ENCODE results near the gene NELL2. TPM values are rescaled to one million over a fixed set of nuclear protein-coding genes. Genes with fewer than 3 reads are reported as not detected.

NELL2 gene
- total RNA-seq, 2 experiments from 2014 or later: 0.95 to 1.8 TPM

GRCh38 chr12:44674875-44675274 is 201.2 kb downstream of the NELL2 start:
- no TSS peak for BruUV-seq (replicated peaks)
- DNase-seq (ENCODE audit: low spot score): no peak
- no peak for TF ChIP-seq EZH2phosphoT487 (IDR thresholded peaks at IDR 0.05; ENCODE audit: borderline replicate concordance, low read depth, low read length)
- TF ChIP-seq, protein P1, sequence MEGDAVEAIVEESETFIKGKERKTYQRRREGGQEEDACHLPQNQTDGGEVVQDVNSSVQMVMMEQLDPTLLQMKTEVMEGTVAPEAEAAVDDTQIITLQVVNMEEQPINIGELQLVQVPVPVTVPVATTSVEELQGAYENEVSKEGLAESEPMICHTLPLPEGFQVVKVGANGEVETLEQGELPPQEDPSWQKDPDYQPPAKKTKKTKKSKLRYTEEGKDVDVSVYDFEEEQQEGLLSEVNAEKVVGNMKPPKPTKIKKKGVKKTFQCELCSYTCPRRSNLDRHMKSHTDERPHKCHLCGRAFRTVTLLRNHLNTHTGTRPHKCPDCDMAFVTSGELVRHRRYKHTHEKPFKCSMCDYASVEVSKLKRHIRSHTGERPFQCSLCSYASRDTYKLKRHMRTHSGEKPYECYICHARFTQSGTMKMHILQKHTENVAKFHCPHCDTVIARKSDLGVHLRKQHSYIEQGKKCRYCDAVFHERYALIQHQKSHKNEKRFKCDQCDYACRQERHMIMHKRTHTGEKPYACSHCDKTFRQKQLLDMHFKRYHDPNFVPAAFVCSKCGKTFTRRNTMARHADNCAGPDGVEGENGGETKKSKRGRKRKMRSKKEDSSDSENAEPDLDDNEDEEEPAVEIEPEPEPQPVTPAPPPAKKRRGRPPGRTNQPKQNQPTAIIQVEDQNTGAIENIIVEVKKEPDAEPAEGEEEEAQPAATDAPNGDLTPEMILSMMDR (conservative IDR thresholded peaks at IDR 0.05; ENCODE audit: low read length): no peak
- ChIA-PET CTCF (ENCODE audit: unreplicated experiment) (no interaction called here), POLR2A (interaction anchor here (0.9 to 3.4 kb wide), 4 partner anchors 9 to 159 kb away, joined by 3 to 17 read pairs (median 9); no protein-coding TSS in a partner anchor)
- no peak overlapping the region for H3K27ac ChIP-seq (ENCODE audit: low read depth, low read length, poor library complexity, severe bottlenecking)
- no peaks in the 10 kb centered on the region for H3K9me2 ChIP-seq (ENCODE audit: insufficient read depth, low read length)
- no peak overlapping the region for H3K4me2 ChIP-seq (ENCODE audit: low read length)
- H3K36me3 ChIP-seq (ENCODE audit: insufficient read depth, low read length): no peaks in the 10 kb centered on the region
- no peaks in the 10 kb centered on the region for H3K79me2 ChIP-seq (ENCODE audit: insufficient read depth, low read depth, low read length)
- H3K4me1 ChIP-seq (ENCODE audit: insufficient read depth, low read length, poor library complexity, severe bottlenecking): peaks cover 13% of the 10 kb centered on the region
- intact Hi-C loops (cut with micrococcal nuclease; ENCODE audit: unreplicated experiment): no loop called here
- H4K20me1 ChIP-seq (ENCODE audit: insufficient read depth, low read length): no peaks in the 10 kb centered on the region
- no peaks in the 10 kb centered on the region for H3K9me3 ChIP-seq (ENCODE audit: low read length)
- H3K4me3 ChIP-seq (ENCODE audit: low read depth, low read length, poor library complexity, severe bottlenecking): no peak overlapping the region
- no peak overlapping the region for H2AFZ ChIP-seq (ENCODE audit: low read length)

DNA sequence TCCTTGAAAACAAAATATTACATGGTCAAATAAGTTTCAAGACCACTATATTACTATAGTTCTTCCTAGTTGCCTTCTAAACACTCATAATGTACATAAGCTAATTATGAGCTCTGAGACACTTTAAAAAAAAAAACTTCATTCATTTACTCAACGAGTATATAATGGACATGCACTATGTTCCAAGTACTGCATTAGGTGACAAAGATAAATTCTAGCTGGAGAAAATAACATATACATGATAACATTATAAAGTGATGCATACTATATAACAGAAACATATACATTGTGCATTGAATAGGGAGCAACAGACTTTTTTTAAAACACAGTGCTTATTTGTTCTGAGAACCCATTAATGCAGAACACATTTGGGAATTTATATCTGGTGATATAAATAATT is 202.3 kb downstream of the NELL2 start:
- Histone ChIP-seq H2AFZ (ENCODE audit: low read length) (no peak overlapping the region), H3K9me3 (ENCODE audit: low read length) (peaks cover 6% of the 10 kb centered on the region; the same call in 1 of the 2 replicates), H4K20me1 (ENCODE audit: insufficient read depth, low read length) (no peaks in the 10 kb centered on the region), H3K4me2 (ENCODE audit: low read length) (no peak overlapping the region), H3K79me2 (ENCODE audit: insufficient read depth, low read depth, low read length) (no peaks in the 10 kb centered on the region), H3K9me2 (ENCODE audit: insufficient read depth, low read length) (no peaks in the 10 kb centered on the region), H3K4me1 (ENCODE audit: insufficient read depth, low read length, poor library complexity, severe bottlenecking) (peaks cover 13% of the 10 kb centered on the region), H3K36me3 (ENCODE audit: insufficient read depth, low read length) (no peaks in the 10 kb centered on the region), H3K27ac (ENCODE audit: low read depth, low read length, poor library complexity, severe bottlenecking) (no peak overlapping the region), H3K4me3 (ENCODE audit: low read depth, low read length, poor library complexity, severe bottlenecking) (no peak overlapping the region)
- intact Hi-C loops (cut with micrococcal nuclease; ENCODE audit: unreplicated experiment): no loop called here
- DNase-seq (ENCODE audit: low spot score): no peak
- CTCF ChIA-PET (ENCODE audit: unreplicated experiment): no interaction called here
- TF ChIP-seq, protein P1 (conservative IDR thresholded peaks at IDR 0.05; ENCODE audit: low read length): no peak
- no peak for TF ChIP-seq EZH2phosphoT487 (IDR thresholded peaks at IDR 0.05; ENCODE audit: borderline replicate concordance, low read depth, low read length)
- no TSS peak for BruUV-seq (replicated peaks)
- POLR2A ChIA-PET: interaction anchor here (3.4 kb wide), 1 partner anchor 19 kb away, joined by 17 read pairs; no protein-coding TSS in a partner anchor

DNA sequence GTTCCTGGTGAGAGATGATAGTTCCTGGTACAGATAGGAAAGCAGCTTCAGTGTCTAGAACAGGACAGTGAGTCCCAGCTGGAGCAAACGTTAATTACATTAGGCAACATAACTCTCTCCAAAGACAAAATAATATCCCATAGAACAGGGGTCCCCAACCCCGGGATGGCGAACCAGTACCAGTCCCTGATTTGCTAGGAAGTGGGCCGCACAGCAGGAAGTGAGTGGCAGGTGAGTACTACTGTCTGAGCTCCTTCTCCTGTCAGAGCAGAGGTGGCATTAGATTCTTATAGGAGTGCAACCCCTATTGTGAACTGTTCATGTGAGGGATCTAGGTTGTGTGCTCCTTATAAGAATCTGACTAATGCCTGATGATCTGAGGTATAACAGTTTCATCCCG is 204.1 kb downstream of the NELL2 start:
- POLR2A ChIA-PET: interaction anchor here (1.0 to 3.4 kb wide), 2 partner anchors 12 to 17 kb away, joined by 3 to 17 read pairs; no protein-coding TSS in a partner anchor
- Histone ChIP-seq H3K4me2 (ENCODE audit: low read length) (no peak overlapping the region), H3K9me2 (ENCODE audit: insufficient read depth, low read length) (no peaks in the 10 kb centered on the region), H3K9me3 (ENCODE audit: low read length) (peaks cover 6% of the 10 kb centered on the region; the same call in 1 of the 2 replicates), H3K36me3 (ENCODE audit: insufficient read depth, low read length) (no peaks in the 10 kb centered on the region), H3K27ac (ENCODE audit: low read depth, low read length, poor library complexity, severe bottlenecking) (no peak overlapping the region), H4K20me1 (ENCODE audit: insufficient read depth, low read length) (no peaks in the 10 kb centered on the region), H3K79me2 (ENCODE audit: insufficient read depth, low read depth, low read length) (no peaks in the 10 kb centered on the region), H3K4me1 (ENCODE audit: insufficient read depth, low read length, poor library complexity, severe bottlenecking) (peaks cover 3% of the 10 kb centered on the region), H3K4me3 (ENCODE audit: low read depth, low read length, poor library complexity, severe bottlenecking) (no peak overlapping the region), H2AFZ (ENCODE audit: low read length) (no peak overlapping the region)
- CTCF ChIA-PET (ENCODE audit: unreplicated experiment): no interaction called here
- no peak for TF ChIP-seq EZH2phosphoT487 (IDR thresholded peaks at IDR 0.05; ENCODE audit: borderline replicate concordance, low read depth, low read length)
- TF ChIP-seq, protein P1 (conservative IDR thresholded peaks at IDR 0.05; ENCODE audit: low read length): no peak
- no TSS peak for BruUV-seq (replicated peaks)
- intact Hi-C loops (cut with micrococcal nuclease; ENCODE audit: unreplicated experiment): no loop called here
- DNase-seq (ENCODE audit: low spot score): no peak

All from OCI-LY7 (cell line).